ENCODE measurements around the gene PDZD4. TPM values are rescaled to one million over a fixed set of nuclear protein-coding genes. Genes with fewer than 3 reads are reported as not detected.

Gene PDZD4
- total RNA-seq, 2 experiments from 2014 or later, result 0.80 to 1.1 TPM

GRCh38 chrX:153871946-153872878, 41.9 kb upstream of the PDZD4 start:
- H3K4me1 Mint-ChIP-seq, result peaks cover 6% of the 10 kb centered on the region
- no peak for ATAC-seq (ENCODE audit: low read depth)
- H3K27ac Mint-ChIP-seq, result no peak overlapping the region
- H3K4me3 Mint-ChIP-seq, result no peak overlapping the region
- H3K9me3 Mint-ChIP-seq, result no peaks in the 10 kb centered on the region
- DNase-seq, result no peak
- POLR2A ChIA-PET, result no interaction called here
- no peaks in the 10 kb centered on the region for H3K27me3 Mint-ChIP-seq
- H3K36me3 Mint-ChIP-seq, result no peaks in the 10 kb centered on the region

GRCh38 chrX:153871451-153871850, 41.1 kb upstream of the PDZD4 start:
- DNase-seq, result no peak
- H3K36me3 Mint-ChIP-seq, result no peaks in the 10 kb centered on the region
- H3K27me3 Mint-ChIP-seq, result no peaks in the 10 kb centered on the region
- POLR2A ChIA-PET, result no interaction called here
- H3K9me3 Mint-ChIP-seq, result no peaks in the 10 kb centered on the region
- no peak overlapping the region for H3K4me3 Mint-ChIP-seq
- no peak for ATAC-seq (ENCODE audit: low read depth)
- H3K27ac Mint-ChIP-seq, result no peak overlapping the region
- peaks cover 6% of the 10 kb centered on the region for H3K4me1 Mint-ChIP-seq

GRCh38 chrX:153870791-153871360, 40.5 kb upstream of the PDZD4 start:
- POLR2A ChIA-PET, result no interaction called here
- no peaks in the 10 kb centered on the region for H3K36me3 Mint-ChIP-seq
- H3K9me3 Mint-ChIP-seq, result no peaks in the 10 kb centered on the region
- H3K4me1 Mint-ChIP-seq, result peaks cover 3% of the 10 kb centered on the region
- H3K4me3 Mint-ChIP-seq, result no peak overlapping the region
- H3K27ac Mint-ChIP-seq, result no peak overlapping the region
- H3K27me3 Mint-ChIP-seq, result no peaks in the 10 kb centered on the region
- DNase-seq (no peak), ATAC-seq (ENCODE audit: low read depth) (no peak)

- POLR2A ChIA-PET, result no interaction called here
- ATAC-seq (ENCODE audit: low read depth) (no peak), DNase-seq (no peak)
- Mint-ChIP-seq H3K4me3 (no peak overlapping the region), H3K4me1 (peaks cover 3% of the 10 kb centered on the region), H3K27ac (no peak overlapping the region), H3K9me3 (no peaks in the 10 kb centered on the region), H3K36me3 (no peaks in the 10 kb centered on the region), H3K27me3 (no peaks in the 10 kb centered on the region)
Measured at GRCh38 chrX:153870288-153870690, 39.9 kb upstream of the PDZD4 start.

- no peaks in the 10 kb centered on the region for H3K36me3 Mint-ChIP-seq
- no peaks in the 10 kb centered on the region for H3K27me3 Mint-ChIP-seq
- POLR2A ChIA-PET, result no interaction called here
- DNase-seq (no peak), ATAC-seq (ENCODE audit: low read depth) (no peak)
- H3K4me1 Mint-ChIP-seq, result peaks cover under 1% of the 10 kb centered on the region
- no peak overlapping the region for H3K4me3 Mint-ChIP-seq
- H3K27ac Mint-ChIP-seq, result no peak overlapping the region
- no peaks in the 10 kb centered on the region for H3K9me3 Mint-ChIP-seq
Measured at GRCh38 chrX:153869473-153870287, 39.3 kb upstream of the PDZD4 start.

GRCh38 chrX:153868576-153869472, 38.5 kb upstream of the PDZD4 start:
- POLR2A ChIA-PET, result no interaction called here
- no peak overlapping the region for H3K4me3 Mint-ChIP-seq
- no peaks in the 10 kb centered on the region for H3K36me3 Mint-ChIP-seq
- no peak overlapping the region for H3K27ac Mint-ChIP-seq
- no peaks in the 10 kb centered on the region for H3K9me3 Mint-ChIP-seq
- ATAC-seq (ENCODE audit: low read depth), result no peak
- H3K4me1 Mint-ChIP-seq, result no peaks in the 10 kb centered on the region
- no peaks in the 10 kb centered on the region for H3K27me3 Mint-ChIP-seq
- DNase-seq, result no peak

- no peaks in the 10 kb centered on the region for H3K4me1 Mint-ChIP-seq
- POLR2A ChIA-PET, result no interaction called here
- ATAC-seq (ENCODE audit: low read depth), result no peak
- no peaks in the 10 kb centered on the region for H3K36me3 Mint-ChIP-seq
- no peaks in the 10 kb centered on the region for H3K27me3 Mint-ChIP-seq
- DNase-seq, result no peak
- H3K9me3 Mint-ChIP-seq, result no peaks in the 10 kb centered on the region
- H3K4me3 Mint-ChIP-seq, result no peak overlapping the region
- no peak overlapping the region for H3K27ac Mint-ChIP-seq
Measured at GRCh38 chrX:153867671-153868070, 37.3 kb upstream of the PDZD4 start.

GRCh38 chrX:153867139-153867538, 36.8 kb upstream of the PDZD4 start:
- Mint-ChIP-seq H3K36me3 (no peaks in the 10 kb centered on the region), H3K9me3 (no peaks in the 10 kb centered on the region), H3K27ac (no peak overlapping the region), H3K4me1 (no peaks in the 10 kb centered on the region), H3K4me3 (no peak overlapping the region), H3K27me3 (no peaks in the 10 kb centered on the region)
- POLR2A ChIA-PET, result no interaction called here
- ATAC-seq (ENCODE audit: low read depth) (no peak), DNase-seq (no peak)

- Mint-ChIP-seq H3K4me3 (no peak overlapping the region), H3K27ac (no peak overlapping the region), H3K36me3 (no peaks in the 10 kb centered on the region), H3K27me3 (no peaks in the 10 kb centered on the region), H3K4me1 (no peaks in the 10 kb centered on the region), H3K9me3 (no peaks in the 10 kb centered on the region)
- POLR2A ChIA-PET, result no interaction called here
- DNase-seq (no peak), ATAC-seq (ENCODE audit: low read depth) (no peak)
Measured at GRCh38 chrX:153866302-153867019, 36.1 kb upstream of the PDZD4 start.

GRCh38 chrX:153865685-153866084, 35.3 kb upstream of the PDZD4 start:
- ATAC-seq (ENCODE audit: low read depth), result no peak
- no peaks in the 10 kb centered on the region for H3K27me3 Mint-ChIP-seq
- no peaks in the 10 kb centered on the region for H3K36me3 Mint-ChIP-seq
- POLR2A ChIA-PET, result no interaction called here
- DNase-seq, result no peak
- no peaks in the 10 kb centered on the region for H3K4me1 Mint-ChIP-seq
- no peak overlapping the region for H3K27ac Mint-ChIP-seq
- H3K9me3 Mint-ChIP-seq, result no peaks in the 10 kb centered on the region
- H3K4me3 Mint-ChIP-seq, result no peak overlapping the region

- no peak overlapping the region for H3K4me3 Mint-ChIP-seq
Measured at GRCh38 chrX:153865321-153865580, 34.9 kb upstream of the PDZD4 start.

GRCh38 chrX:153864561-153865320, 34.4 kb upstream of the PDZD4 start:
- no peak for ATAC-seq (ENCODE audit: low read depth)
- POLR2A ChIA-PET, result no interaction called here
- Mint-ChIP-seq H3K27ac (no peak overlapping the region), H3K27me3 (no peaks in the 10 kb centered on the region), H3K4me3 (no peak overlapping the region), H3K36me3 (no peaks in the 10 kb centered on the region), H3K4me1 (no peaks in the 10 kb centered on the region), H3K9me3 (no peaks in the 10 kb centered on the region)
- DNase-seq, result no peak

More at GRCh38 chrX:153865321-153865580, 34.9 kb upstream of the PDZD4 start:
- ATAC-seq (ENCODE audit: low read depth) (no peak), DNase-seq (no peak)
- Mint-ChIP-seq H3K36me3 (no peaks in the 10 kb centered on the region), H3K4me1 (no peaks in the 10 kb centered on the region), H3K27ac (no peak overlapping the region), H3K27me3 (no peaks in the 10 kb centered on the region), H3K9me3 (no peaks in the 10 kb centered on the region)
- POLR2A ChIA-PET, result no interaction called here
